Duodenal mucosa (tissue), 2 donors: Measurements from ENCODE around the gene DDX39A.
A peak's percentile ranks its signal among the peaks of the same experiment; 100 is the strongest.
"Not testable (repeated sequence)": the region's sequence is repeated elsewhere in the genome, so short reads cannot be mapped to it uniquely, and the experiment has no call there.

Experiments used
- H3K27ac ChIP-seq: one replicate; pipeline ENCODE4 v1.7.0; 2013; ENCODE audit warnings: low read depth, low read length
- H3K27me3 ChIP-seq, 2 donors: one replicate each; pipeline ENCODE4 v1.7.0; 2013; ENCODE audit warnings: low read length in 2 of 2, control low read depth in 1 of 2; ENCODE audit not compliant: insufficient read depth in 2 of 2, control insufficient read depth in 1 of 2
- H3K36me3 ChIP-seq, 2 donors: one replicate each; pipeline ENCODE4 v1.7.0; 2013; ENCODE audit warnings: low read length in 2 of 2, control low read depth in 1 of 2; ENCODE audit not compliant: insufficient read depth in 2 of 2, control insufficient read depth in 1 of 2
- H3K4me1 ChIP-seq, 2 donors: one replicate each; pipeline ENCODE4 v1.7.0; 2013; ENCODE audit warnings: low read length in 2 of 2, control low read depth in 1 of 2; ENCODE audit not compliant: insufficient read depth in 2 of 2, control insufficient read depth in 1 of 2
- H3K4me3 ChIP-seq, 2 donors: one replicate each; pipeline ENCODE4 v1.7.0; 2013; ENCODE audit warnings: low read length in 2 of 2, low read depth in 1 of 2
- H3K9ac ChIP-seq, 2 donors: one replicate each; pipeline ENCODE4 v1.7.0; 2013; ENCODE audit warnings: low read length in 2 of 2, low read depth in 1 of 2
- H3K9me3 ChIP-seq, 2 donors: one replicate each; pipeline ENCODE4 v1.7.0; 2013; ENCODE audit warnings: low read length in 2 of 2, control low read depth in 1 of 2; ENCODE audit not compliant: control insufficient read depth in 1 of 2

DDX39A gene

DNA sequence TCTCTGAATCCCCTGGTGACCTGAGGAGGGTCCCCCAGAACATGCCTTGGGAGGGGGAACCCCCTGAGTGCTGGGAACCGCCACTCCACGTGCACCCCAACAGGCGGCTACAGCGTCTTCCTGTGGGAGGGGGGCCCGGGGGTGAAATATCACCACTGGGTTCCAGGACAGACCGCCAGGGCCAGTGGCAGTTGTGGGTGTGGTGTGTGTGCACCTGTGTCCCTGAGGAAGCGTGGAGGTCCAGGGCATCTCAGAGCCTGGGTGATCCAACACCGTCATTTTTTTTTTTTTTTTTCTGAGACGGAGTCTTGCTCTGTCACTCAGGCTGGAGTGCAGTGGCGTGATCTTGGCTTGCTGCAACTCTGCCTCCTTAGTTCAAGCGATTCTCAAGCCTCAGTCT is 33.6 kb downstream of the DDX39A start:
- H3K4me1 ChIP-seq = peaks cover 11 to 27% of the 10 kb centered on the region in 2 donors
- no peak overlapping the region for H3K9ac ChIP-seq
- no peaks in the 10 kb centered on the region for H3K27me3 ChIP-seq
- H3K27ac ChIP-seq = no peak overlapping the region
- no peaks in the 10 kb centered on the region for H3K9me3 ChIP-seq
- H3K36me3 ChIP-seq = peaks cover under 1 to 5% of the 10 kb centered on the region in 2 donors
- H3K4me3 ChIP-seq = peak overlapping the region; percentile 29 to 40

- H3K9ac ChIP-seq = peak overlapping the region; percentile 45 to 73
- H3K36me3 ChIP-seq = peaks cover 0 to 4% of the 10 kb centered on the region in 2 donors
- peak overlapping the region; percentile 71 for H3K27ac ChIP-seq
- H3K4me3 ChIP-seq = peak overlapping the region; percentile 60 to 73
- peaks cover 11 to 31% of the 10 kb centered on the region in 2 donors for H3K4me1 ChIP-seq
- H3K27me3 ChIP-seq = no peaks in the 10 kb centered on the region
- H3K9me3 ChIP-seq = no peaks in the 10 kb centered on the region
Measured at GRCh38 chr19:14383661-14384555, 35.2 kb downstream of the DDX39A start.

DNA sequence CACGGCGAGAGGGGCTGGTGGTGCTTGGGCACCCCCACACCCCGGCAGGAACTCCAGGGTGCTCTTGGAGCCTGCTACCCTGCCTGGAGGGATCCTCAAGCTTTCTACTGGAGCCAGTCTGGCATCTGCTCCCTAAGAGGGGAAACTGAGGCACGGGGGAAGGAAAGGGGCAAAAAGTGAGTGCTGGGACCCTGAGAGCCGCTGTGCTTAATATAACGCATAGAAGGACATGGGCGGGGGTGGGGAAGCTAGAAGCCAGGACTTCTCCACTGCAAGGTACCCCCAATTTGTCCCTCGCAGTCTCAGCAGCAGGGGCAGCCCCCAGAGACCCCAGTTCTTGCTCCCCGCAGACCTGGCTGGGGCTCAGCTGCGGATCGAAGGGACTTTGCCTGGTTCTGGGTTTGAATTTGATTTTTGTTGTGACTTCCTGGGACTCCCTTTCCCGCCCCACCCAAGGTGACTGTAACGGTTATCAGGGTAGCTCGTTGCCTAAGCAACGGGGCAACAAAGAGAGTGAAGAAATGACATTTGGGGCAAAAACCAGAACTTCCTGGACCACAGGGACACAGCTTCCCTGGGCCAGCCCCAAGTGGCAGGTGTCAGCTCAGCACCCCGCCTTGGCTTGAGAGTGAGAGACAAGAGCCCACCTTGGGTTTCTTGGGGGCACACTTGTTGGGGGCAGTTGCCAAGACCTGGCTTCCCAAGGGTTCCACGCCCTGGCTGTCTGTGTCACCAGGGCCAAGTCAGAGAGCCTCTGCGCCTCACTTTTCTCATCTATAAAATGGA is 37.3 kb downstream of the DDX39A start:
- Histone ChIP-seq H3K9me3 (no peaks in the 10 kb centered on the region), H3K27ac (peak overlapping the region; percentile 89), H3K4me3 (peak overlapping the region; percentile 79 to 82), H3K36me3 (peaks cover 0 to under 1% of the 10 kb centered on the region in 2 donors), H3K27me3 (no peaks in the 10 kb centered on the region), H3K4me1 (peaks cover 11 to 31% of the 10 kb centered on the region in 2 donors), H3K9ac (peak overlapping the region; percentile 74 to 88)

DNA sequence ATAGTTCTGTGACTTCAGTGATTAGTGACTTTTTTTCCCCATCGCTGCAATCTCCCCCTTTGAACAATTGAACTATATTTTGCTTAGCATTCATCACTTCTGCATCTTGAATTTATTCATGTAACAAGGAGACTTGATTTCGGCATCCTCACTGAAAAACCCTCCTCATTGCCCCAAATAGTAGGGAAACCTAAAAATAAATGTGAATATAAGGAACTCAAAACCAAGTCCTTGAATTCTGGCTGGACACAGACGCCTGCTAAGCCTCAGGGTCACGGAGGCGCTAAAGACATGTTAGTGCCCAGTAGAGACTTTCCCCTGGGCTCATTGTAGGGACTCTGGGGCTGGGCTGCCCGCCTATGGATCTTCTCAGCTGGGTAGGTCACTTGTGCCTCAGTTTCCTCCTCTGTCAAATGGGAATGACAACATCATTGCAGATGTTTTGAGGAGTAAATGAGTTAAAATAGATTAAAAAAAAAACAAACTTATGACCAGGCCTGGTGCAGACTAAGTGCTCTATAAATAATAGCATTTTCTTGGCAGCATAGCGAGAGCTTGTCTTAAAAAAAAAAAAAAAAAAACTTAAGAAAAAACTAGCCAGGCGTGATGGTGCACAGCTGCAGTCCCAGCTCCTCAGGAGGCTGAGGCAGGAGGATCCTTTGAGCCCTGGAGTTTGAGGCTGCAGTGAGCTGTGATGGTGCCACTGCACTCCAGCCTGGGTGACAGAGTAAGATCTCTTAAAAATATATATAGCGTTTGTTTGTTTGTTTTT is 39.7 kb downstream of the DDX39A start:
- no peaks in the 10 kb centered on the region for H3K27me3 ChIP-seq
- H3K9ac ChIP-seq = no peak overlapping the region
- H3K4me3 ChIP-seq = no peak overlapping the region
- H3K36me3 ChIP-seq = no peaks in the 10 kb centered on the region
- H3K4me1 ChIP-seq = peaks cover 13 to 36% of the 10 kb centered on the region in 2 donors
- H3K9me3 ChIP-seq = no peaks in the 10 kb centered on the region
- H3K27ac ChIP-seq = no peak overlapping the region

DNA sequence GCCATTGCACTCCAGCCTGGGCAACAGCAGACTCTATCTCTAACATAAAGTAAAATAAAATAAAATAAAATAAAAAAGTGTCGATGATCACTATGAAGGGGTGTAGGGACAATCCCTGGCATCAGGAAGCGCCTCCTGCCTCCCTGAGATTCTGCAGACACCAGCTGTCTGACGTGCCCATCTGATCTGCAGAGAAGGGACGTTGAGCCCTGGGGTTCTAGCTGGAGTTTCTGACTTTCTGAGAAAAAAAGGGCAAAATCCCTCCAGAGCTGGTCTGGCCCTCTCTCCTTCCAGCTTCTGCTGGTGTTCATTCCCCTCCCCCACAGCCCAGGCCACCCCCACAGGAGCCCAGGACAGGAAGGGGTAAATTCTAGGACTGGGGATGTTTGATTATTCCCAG is 40.3 kb downstream of the DDX39A start:
- H3K9ac ChIP-seq = no peak overlapping the region
- H3K4me1 ChIP-seq = peaks cover 10 to 35% of the 10 kb centered on the region in 2 donors
- no peak overlapping the region for H3K27ac ChIP-seq

GRCh38 chr19:14377883-14378328 is 41.2 kb downstream of the DDX39A start:
- Histone ChIP-seq H3K9ac (no peak overlapping the region), H3K36me3 (no peaks in the 10 kb centered on the region), H3K4me3 (no peak overlapping the region), H3K27me3 (no peaks in the 10 kb centered on the region), H3K4me1 (peaks cover 6 to 30% of the 10 kb centered on the region in 2 donors), H3K9me3 (no peaks in the 10 kb centered on the region), H3K27ac (no peak overlapping the region)

More for the DNA sequence above, 40.3 kb downstream of the DDX39A start:
- H3K4me3 ChIP-seq = no peak overlapping the region
- no peaks in the 10 kb centered on the region for H3K27me3 ChIP-seq
- H3K36me3 ChIP-seq = no peaks in the 10 kb centered on the region
- no peaks in the 10 kb centered on the region for H3K9me3 ChIP-seq

- H3K9me3 ChIP-seq = no peaks in the 10 kb centered on the region
- H3K4me1 ChIP-seq = peaks cover 6 to 18% of the 10 kb centered on the region in 2 donors
- H3K36me3 ChIP-seq = no peaks in the 10 kb centered on the region
- peak overlapping the region in 1 of 2 donors; percentile 21 for H3K9ac ChIP-seq
- H3K4me3 ChIP-seq = peak overlapping the region; percentile 13 to 22
- H3K27ac ChIP-seq = peak overlapping the region; percentile 26
- no peaks in the 10 kb centered on the region for H3K27me3 ChIP-seq
Measured at GRCh38 chr19:14375582-14376291, 43.4 kb downstream of the DDX39A start.

- Histone ChIP-seq H3K9me3 (no peaks in the 10 kb centered on the region), H3K36me3 (no peaks in the 10 kb centered on the region), H3K9ac (peak overlapping the region in 1 of 2 donors; percentile 21), H3K27me3 (no peaks in the 10 kb centered on the region), H3K4me1 (peaks cover 6 to 15% of the 10 kb centered on the region in 2 donors), H3K4me3 (peak overlapping the region; percentile 13 to 22), H3K27ac (peak overlapping the region; percentile 26)
Measured at GRCh38 chr19:14375055-14375581, 44.0 kb downstream of the DDX39A start.

DNA sequence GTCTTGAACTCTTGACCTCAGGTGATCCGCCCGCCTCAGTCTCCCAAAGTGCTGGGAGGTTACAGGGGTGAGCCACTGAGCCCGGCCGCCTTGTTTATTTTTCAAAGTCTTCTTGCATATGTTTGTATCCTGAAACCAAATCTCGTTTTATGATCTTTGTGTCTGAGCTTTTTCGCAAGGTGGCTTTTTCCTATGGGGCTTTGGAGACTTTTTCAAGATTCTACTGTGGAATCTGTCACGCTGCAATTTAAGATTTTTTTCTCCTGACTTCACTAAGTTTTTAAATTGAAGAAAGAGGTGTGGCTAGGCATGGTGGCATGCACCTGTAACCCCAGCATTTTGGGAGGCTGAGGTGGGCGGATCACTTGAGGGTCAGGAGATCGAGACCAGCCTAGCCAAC is 44.8 kb downstream of the DDX39A start:
- Histone ChIP-seq H3K4me1 (peaks cover 10 to 23% of the 10 kb centered on the region in 2 donors), H3K27ac (peak overlapping the region; percentile 10)
- not testable (repeated sequence) for H3K27me3 ChIP-seq, H3K4me3 ChIP-seq, H3K9me3 ChIP-seq, H3K36me3 ChIP-seq, H3K9ac ChIP-seq
